Smooth muscle cell (in vitro differentiated cells): Measurements from ENCODE around the gene CERS6. TPM values are rescaled to one million over a fixed set of nuclear protein-coding genes. Genes with fewer than 3 reads are reported as not detected.

ENCODE experiments used
- DNase-seq: peaks from one replicate; lab custom pipeline; 2025; ENCODE audit not compliant: unreplicated experiment; lab: John Stamatoyannopoulos, UW
- H2AFZ ChIP-seq: fragments of 200-600 bp; sonication (generic); 2 replicates; pipeline ENCODE4 v1.6.0; 2016; ENCODE audit warnings: antibody characterized with exemption, low read depth, mild to moderate bottlenecking
- H3F3A ChIP-seq: fragments of 200-600 bp; sonication (generic); 2 replicates; pipeline ENCODE4 v1.6.0; 2017; ENCODE audit warnings: antibody characterized with exemption, low read depth
- H3K27ac ChIP-seq: fragments of 200-600 bp; sonication (generic); 2 replicates; pipeline ENCODE4 v1.5.1; 2016; ENCODE audit warnings: low read depth, mild to moderate bottlenecking
- H3K27me3 ChIP-seq: fragments of 200-600 bp; sonication (generic); 2 replicates; pipeline ENCODE4 v1.6.1; 2016; ENCODE audit warnings: low read depth, mild to moderate bottlenecking
- H3K36me3 ChIP-seq: fragments of 200-600 bp; sonication (generic); 2 replicates; pipeline ENCODE4 v1.5.1; 2016; ENCODE audit warnings: low read depth
- H3K4me1 ChIP-seq: fragments of 200-600 bp; sonication (generic); 2 replicates; pipeline ENCODE4 v1.5.1; 2016; ENCODE audit warnings: low read depth
- H3K4me2 ChIP-seq: fragments of 200-600 bp; sonication (generic); 2 replicates; pipeline ENCODE4 v1.6.0; 2016; ENCODE audit warnings: mild to moderate bottlenecking
- H3K4me3 ChIP-seq: fragments of 200-600 bp; sonication (generic); 2 replicates; pipeline ENCODE4 v1.5.1; 2016; ENCODE audit warnings: mild to moderate bottlenecking
- H3K79me2 ChIP-seq: fragments of 200-600 bp; sonication (generic); 2 replicates; pipeline ENCODE4 v1.6.0; 2016; ENCODE audit warnings: low read depth, mild to moderate bottlenecking
- H3K9ac ChIP-seq: fragments of 200-600 bp; sonication (generic); 2 replicates; pipeline ENCODE4 v1.6.0; 2016; ENCODE audit warnings: low read depth
- H3K9me3 ChIP-seq: fragments of 200-600 bp; sonication (generic); replicated peaks from 2 replicates; pipeline ENCODE4 v1.5.1; 2016; ENCODE audit warnings: low read depth
- H4K20me1 ChIP-seq: fragments of 200-600 bp; sonication (generic); 2 replicates; pipeline ENCODE4 v1.6.0; 2016; ENCODE audit warnings: low read depth
- CTCF ChIP-seq: fragments of 200-600 bp; sonication (generic); IDR thresholded peaks from 2 replicates; pipeline ENCODE4 v1.5.1; 2017; ENCODE audit warnings: borderline replicate concordance, mild to moderate bottlenecking, antibody characterized with exemption; ENCODE audit not compliant: insufficient read depth, poor library complexity, severe bottlenecking
- WGBS: methylation state at CpG from one replicate; pipeline ENCODE4 v1.1.7; 2016; ENCODE audit warnings: low lambda C conversion rate; 5-methylcytosine and 5-hydroxymethylcytosine counted together
- polyA plus RNA-seq: library from polyadenylated mRNA; unstranded; fragments of >200 nt; fragmentation: Nextera tagmentation; extraction: Ambion mirVana; gene quantifications from 2 replicates; pipeline ENCODE4 v1.2.1, GENCODE V29; 2016
- total RNA-seq: library from RNA; depleted of rRNA; stranded (reverse); fragments of >200 nt; gene quantifications from 2 replicates; pipeline ENCODE4 v1.2.3, GENCODE V29; 2014

Gene CERS6
- total and polyA plus RNA-seq, 2 experiments from 2014 or later = 9.2 to 26.6 TPM

GRCh38 chr2:168710754-168711467 is 254.8 kb downstream of the CERS6 start:
- TF ChIP-seq CTCF = no peak
- Histone ChIP-seq H3K27ac (no peak overlapping the region), H3K4me2 (no peak overlapping the region), H3K4me3 (no peak overlapping the region), H3K27me3 (no peaks in the 10 kb centered on the region), H3K9ac (no peak overlapping the region), H3K9me3 (no peaks in the 10 kb centered on the region), H3F3A (no peaks in the 10 kb centered on the region), H3K79me2 (no peaks in the 10 kb centered on the region), H3K36me3 (no peaks in the 10 kb centered on the region), H2AFZ (no peak overlapping the region), H3K4me1 (no peaks in the 10 kb centered on the region), H4K20me1 (no peaks in the 10 kb centered on the region)
- WGBS = 92% methylated on average over 4 of the region's 4 CpGs
- DNase-seq = no peak

GRCh38 chr2:168712053-168712452 is 256.0 kb downstream of the CERS6 start:
- no peak for DNase-seq
- Histone ChIP-seq H3K36me3 (no peaks in the 10 kb centered on the region), H3K9ac (no peak overlapping the region), H3K9me3 (no peaks in the 10 kb centered on the region), H3K27me3 (no peaks in the 10 kb centered on the region), H3K4me1 (no peaks in the 10 kb centered on the region), H3K79me2 (no peaks in the 10 kb centered on the region), H3F3A (no peaks in the 10 kb centered on the region), H3K27ac (no peak overlapping the region), H2AFZ (no peak overlapping the region), H3K4me3 (no peak overlapping the region), H4K20me1 (no peaks in the 10 kb centered on the region), H3K4me2 (no peak overlapping the region)
- 60% methylated on average over 1 of the region's 1 CpG for WGBS
- TF ChIP-seq CTCF = no peak

GRCh38 chr2:168713325-168713724 is 257.3 kb downstream of the CERS6 start:
- 100% methylated on average over 1 of the region's 1 CpG for WGBS
- DNase-seq = no peak
- TF ChIP-seq CTCF = no peak

GRCh38 chr2:168715849-168716248 is 259.8 kb downstream of the CERS6 start:
- Histone ChIP-seq H3K9me3 (no peaks in the 10 kb centered on the region), H3K4me3 (no peak overlapping the region), H3K27ac (no peak overlapping the region), H2AFZ (no peak overlapping the region), H3K4me1 (no peaks in the 10 kb centered on the region), H3F3A (no peaks in the 10 kb centered on the region), H3K79me2 (no peaks in the 10 kb centered on the region), H4K20me1 (no peaks in the 10 kb centered on the region), H3K27me3 (no peaks in the 10 kb centered on the region), H3K4me2 (no peak overlapping the region), H3K36me3 (no peaks in the 10 kb centered on the region), H3K9ac (no peak overlapping the region)
- 97% methylated on average over 2 of the region's 2 CpGs for WGBS
- TF ChIP-seq CTCF = no peak
- no peak for DNase-seq

More at GRCh38 chr2:168713325-168713724, 257.3 kb downstream of the CERS6 start:
- Histone ChIP-seq H3K36me3 (no peaks in the 10 kb centered on the region), H3K4me2 (no peak overlapping the region), H3K4me3 (no peak overlapping the region), H4K20me1 (no peaks in the 10 kb centered on the region), H3K4me1 (no peaks in the 10 kb centered on the region), H3K27me3 (no peaks in the 10 kb centered on the region), H3K27ac (no peak overlapping the region), H3K79me2 (no peaks in the 10 kb centered on the region), H3K9ac (no peak overlapping the region), H2AFZ (no peak overlapping the region), H3K9me3 (no peaks in the 10 kb centered on the region), H3F3A (no peaks in the 10 kb centered on the region)
